ENCODE measurements around the gene ATP12A. TPM values are rescaled to one million over a fixed set of nuclear protein-coding genes. Genes with fewer than 3 reads are reported as not detected.
A peak's percentile ranks its signal among the peaks of the same experiment; 100 is the strongest.

The ATP12A gene
- total RNA-seq, result not detected
- long read RNA-seq, result 0 reads

- ATAC-seq (ENCODE audit: poor library complexity) (peak; percentile 49), DNase-seq (no peak)
- intact Hi-C loops (cut with DNase I), result no loop called here
Measured at GRCh38 chr13:24680258-24680920, at the start of gene ATP12A. Gene ATP12A, plus strand, starts transcription at chr13:24680408. Its CDS starts 336 bp downstream, at chr13:24680744.

DNA sequence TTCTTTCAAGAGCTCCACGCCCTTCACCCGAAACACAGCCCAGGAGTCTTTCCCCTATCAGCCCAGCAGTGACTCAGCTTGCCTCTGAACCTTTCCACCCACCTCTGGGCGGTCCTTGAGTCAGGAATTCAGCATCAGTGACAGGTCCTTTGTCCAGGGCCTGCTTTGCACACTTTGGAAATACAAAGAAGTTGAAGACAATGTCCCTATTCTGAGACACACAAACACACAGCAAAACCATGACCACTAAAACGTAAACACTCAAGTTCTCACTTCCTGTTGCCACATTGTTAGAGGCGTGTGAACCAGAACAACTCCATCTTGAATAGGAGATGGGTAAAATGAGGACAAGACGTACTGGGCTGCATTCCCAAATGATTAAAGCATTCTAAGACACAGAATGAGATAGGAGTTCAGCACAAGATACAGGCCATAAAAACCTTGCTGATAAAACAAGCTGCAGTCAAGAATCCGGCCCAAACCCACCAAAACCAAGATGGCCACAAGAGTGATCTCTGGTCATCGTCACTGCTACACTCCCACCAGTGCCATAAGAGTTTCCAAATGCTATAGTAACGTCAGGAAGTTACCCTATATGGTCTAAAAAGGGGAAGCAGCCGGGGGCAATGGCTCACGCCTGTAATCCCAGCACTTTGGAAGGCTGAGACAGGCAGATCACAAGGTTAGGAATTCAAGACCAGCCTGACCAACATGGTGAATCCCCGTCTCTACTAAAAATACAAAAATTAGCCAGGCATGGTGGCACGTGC lies 49.2 kb upstream of the ATP12A start:
- no peak for ATAC-seq (ENCODE audit: poor library complexity)
- no peak for DNase-seq
- intact Hi-C loops (cut with DNase I), result no loop called here

GRCh38 chr13:24631922-24632321 lies 48.3 kb upstream of the ATP12A start:
- ATAC-seq (ENCODE audit: poor library complexity), result no peak
- no peak for DNase-seq
- intact Hi-C loops (cut with DNase I), result no loop called here

GRCh38 chr13:24632382-24633121 lies 47.7 kb upstream of the ATP12A start:
- ATAC-seq (ENCODE audit: poor library complexity), result no peak
- intact Hi-C loops (cut with DNase I), result no loop called here
- DNase-seq, result no peak

- ATAC-seq (ENCODE audit: poor library complexity), result no peak
- no peak for DNase-seq
- intact Hi-C loops (cut with DNase I), result no loop called here
Measured at GRCh38 chr13:24636776-24637175, 43.4 kb upstream of the ATP12A start.

DNA sequence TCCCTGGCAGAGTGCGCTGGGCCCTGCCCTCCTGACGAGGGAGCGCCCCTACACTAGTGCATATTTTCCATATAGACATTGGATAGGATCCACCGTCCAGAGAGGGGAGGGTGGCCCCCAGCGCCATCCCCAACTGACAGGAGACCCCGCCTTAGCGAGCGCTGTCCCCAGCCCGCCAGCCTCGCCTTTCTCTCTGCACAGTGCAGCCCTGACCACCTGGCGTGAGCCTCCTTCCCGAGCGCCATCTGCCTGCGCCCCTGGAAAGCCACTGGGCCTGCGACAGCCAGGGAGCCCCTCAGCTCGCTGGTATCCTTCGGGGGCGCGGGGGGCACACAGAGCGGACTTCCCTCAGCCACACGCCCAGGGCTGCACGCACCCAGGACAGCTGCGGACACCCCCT lies 42.1 kb upstream of the ATP12A start:
- intact Hi-C loops (cut with DNase I), result no loop called here
- no peak for ATAC-seq (ENCODE audit: poor library complexity)

GRCh38 chr13:24640752-24641151 lies 39.5 kb upstream of the ATP12A start:
- intact Hi-C loops (cut with DNase I), result no loop called here
- ATAC-seq (ENCODE audit: poor library complexity), result no peak

More for the DNA sequence above, 42.1 kb upstream of the ATP12A start:
- DNase-seq, result no peak

GRCh38 chr13:24642219-24642618 lies 38.0 kb upstream of the ATP12A start:
- no peak for DNase-seq
- intact Hi-C loops (cut with DNase I), result no loop called here
- no peak for ATAC-seq (ENCODE audit: poor library complexity)

More at GRCh38 chr13:24640752-24641151, 39.5 kb upstream of the ATP12A start:
- DNase-seq, result no peak

GRCh38 chr13:24644036-24644435 lies 36.2 kb upstream of the ATP12A start:
- ATAC-seq (ENCODE audit: poor library complexity), result no peak
- DNase-seq, result no peak
- intact Hi-C loops (cut with DNase I), result no loop called here

DNA sequence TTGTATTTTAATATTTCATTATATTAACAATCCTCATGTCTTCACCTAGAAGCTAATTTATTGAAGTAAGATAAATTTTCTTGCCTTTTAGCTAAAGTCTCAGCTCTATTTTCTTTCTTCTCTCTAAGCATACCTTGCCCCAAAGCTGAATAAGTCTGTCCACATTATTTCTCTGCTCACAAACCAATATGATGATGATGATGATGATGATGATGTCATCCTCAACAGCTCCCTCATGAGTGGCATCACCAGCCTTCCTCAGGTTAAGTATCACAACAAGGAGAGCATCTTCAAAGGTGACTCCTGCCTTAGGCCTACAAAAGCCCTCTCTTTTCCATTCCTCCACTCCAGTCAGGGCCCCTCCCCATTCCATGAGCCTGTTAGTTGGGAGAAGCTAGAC lies 31.9 kb upstream of the ATP12A start:
- ATAC-seq (ENCODE audit: poor library complexity), result no peak
- intact Hi-C loops (cut with DNase I), result no loop called here
- DNase-seq, result no peak

DNA sequence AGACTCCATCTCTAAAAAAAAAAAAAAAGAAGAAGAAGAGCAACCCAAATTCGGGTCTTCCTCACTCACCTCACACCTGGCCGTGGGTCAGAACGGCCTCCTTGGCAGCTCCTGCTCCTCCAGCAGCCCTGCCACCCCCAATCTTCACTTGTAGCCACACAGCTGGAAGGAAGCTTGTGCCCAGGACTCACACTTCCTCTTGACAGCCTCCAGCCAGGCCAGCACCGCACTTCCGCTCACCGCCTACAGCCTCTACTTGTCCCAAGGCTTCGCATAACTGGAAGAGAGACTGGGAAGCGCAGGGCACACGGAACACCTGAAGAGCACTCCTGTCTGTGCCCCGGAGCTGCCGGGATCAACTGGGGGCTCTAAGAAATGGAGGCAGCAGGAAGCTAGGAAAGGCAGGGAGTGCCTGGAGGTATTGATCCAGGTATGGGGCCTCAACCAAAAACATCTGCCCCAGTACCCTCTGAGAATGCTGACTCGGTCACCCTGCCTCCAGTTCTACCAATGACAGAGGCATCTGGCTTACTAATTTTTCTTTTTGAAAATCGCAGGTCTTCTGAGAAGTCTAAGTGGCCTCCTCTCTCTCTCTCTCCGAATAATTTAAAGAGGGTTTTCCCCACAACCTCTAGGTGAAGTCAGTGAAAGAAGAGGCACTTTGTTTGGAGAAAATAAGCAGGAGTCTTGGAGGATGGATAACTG lies 31.1 kb upstream of the ATP12A start:
- DNase-seq (no peak), ATAC-seq (ENCODE audit: poor library complexity) (no peak)
- intact Hi-C loops (cut with DNase I), result no loop called here

GRCh38 chr13:24649688-24650043 lies 30.5 kb upstream of the ATP12A start:
- intact Hi-C loops (cut with DNase I), result no loop called here
- ATAC-seq (ENCODE audit: poor library complexity) (no peak), DNase-seq (no peak)

DNA sequence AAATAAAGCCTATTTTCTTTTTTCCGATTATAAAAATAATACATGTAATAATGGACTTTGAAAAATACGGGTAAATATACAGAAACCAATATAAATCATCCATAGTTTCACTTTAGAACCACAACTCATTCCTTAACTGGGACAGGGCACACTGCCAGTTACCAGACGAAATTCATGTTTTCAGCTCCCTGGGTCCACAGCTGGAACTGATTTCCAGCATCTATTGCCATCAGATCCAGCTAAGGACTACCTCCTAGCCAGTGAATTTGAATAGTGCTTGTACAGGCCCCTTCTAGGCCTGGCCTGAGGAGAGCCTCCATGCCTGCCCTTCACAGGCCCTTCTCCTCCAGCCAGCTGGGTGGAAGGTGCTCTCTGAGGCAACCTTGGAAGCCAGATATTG lies 30.0 kb upstream of the ATP12A start:
- ATAC-seq (ENCODE audit: poor library complexity), result no peak
- no peak for DNase-seq
- intact Hi-C loops (cut with DNase I), result no loop called here

GRCh38 chr13:24651718-24652345 lies 28.4 kb upstream of the ATP12A start:
- intact Hi-C loops (cut with DNase I), result no loop called here
- ATAC-seq (ENCODE audit: poor library complexity) (no peak), DNase-seq (no peak)

DNA sequence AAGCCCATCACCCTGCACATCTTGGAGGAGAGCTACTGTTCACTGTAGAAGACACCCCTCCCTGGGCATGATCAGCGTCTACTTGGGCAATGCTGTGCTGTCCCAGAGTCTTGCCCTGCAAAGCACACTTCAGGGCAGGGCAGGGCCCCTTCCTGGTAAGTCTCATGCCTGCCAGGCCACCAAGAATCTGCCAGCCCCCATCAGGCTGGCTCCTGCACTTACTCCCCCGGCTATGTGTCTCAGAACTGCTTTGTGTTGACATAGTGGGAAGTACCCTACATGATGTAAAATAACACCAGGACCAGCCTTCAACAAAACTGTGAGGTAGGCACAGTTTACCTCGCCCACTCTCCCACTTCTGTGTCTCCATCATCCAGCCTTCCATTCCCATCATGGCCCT lies 27.8 kb upstream of the ATP12A start:
- no peak for ATAC-seq (ENCODE audit: poor library complexity)
- no peak for DNase-seq
- intact Hi-C loops (cut with DNase I), result no loop called here

DNA sequence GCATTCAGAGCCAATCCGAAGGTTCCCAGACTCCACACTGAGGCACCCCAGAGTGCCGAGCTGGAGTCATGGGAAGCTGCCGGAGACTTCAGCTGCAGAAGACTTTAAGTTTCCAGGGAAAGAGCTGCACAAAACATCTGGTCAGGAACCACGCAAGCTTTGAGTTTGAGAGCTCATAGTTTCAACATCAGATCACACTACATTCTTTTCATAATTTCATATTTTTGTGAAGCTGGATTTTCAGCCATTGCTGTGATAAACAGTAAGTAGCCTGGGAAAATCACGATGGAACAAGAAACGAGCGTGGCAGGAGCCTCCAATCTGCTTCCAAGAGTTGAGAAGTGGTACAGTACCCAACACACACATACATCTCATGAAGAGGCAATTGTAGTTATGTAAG lies 25.5 kb upstream of the ATP12A start:
- ATAC-seq (ENCODE audit: poor library complexity) (no peak), DNase-seq (no peak)
- intact Hi-C loops (cut with DNase I), result no loop called here

- intact Hi-C loops (cut with DNase I), result no loop called here
- ATAC-seq (ENCODE audit: poor library complexity) (no peak), DNase-seq (no peak)
Measured at GRCh38 chr13:24659239-24659638, 21.0 kb upstream of the ATP12A start.

GRCh38 chr13:24660023-24660741 lies 20.0 kb upstream of the ATP12A start:
- ATAC-seq (ENCODE audit: poor library complexity), result no peak
- intact Hi-C loops (cut with DNase I), result no loop called here
- no peak for DNase-seq
